ENCODE data around the gene IGFBP1.

IGFBP1 gene

GRCh38 chr7:45886931-45887667 is 1.2 kb upstream of the IGFBP1 start:
- Histone ChIP-seq H3K27me3 (ENCODE audit: low read depth) (peaks cover 10% of the 10 kb centered on the region), H3K4me1 (no peaks in the 10 kb centered on the region)
- no peak for DNase-seq (ENCODE audit: low spot score in 2 of 2)

GRCh38 chr7:45888993-45889366 is 692 bp downstream of the IGFBP1 start:
- no peak for DNase-seq (ENCODE audit: low spot score in 2 of 2)
- no peak overlapping the region for H3K4me3 ChIP-seq
- in situ Hi-C loops (cut with MboI; ENCODE audit: low sequenced_read_pairs) = no loop called here
- no peaks in the 10 kb centered on the region for H3K4me1 ChIP-seq
- peaks cover 10% of the 10 kb centered on the region for H3K27me3 ChIP-seq (ENCODE audit: low read depth)
- no peaks in the 10 kb centered on the region for H3K36me3 ChIP-seq (replicated peaks)
- H3K9me3 ChIP-seq = no peaks in the 10 kb centered on the region

More at GRCh38 chr7:45886931-45887667, 1.2 kb upstream of the IGFBP1 start:
- Histone ChIP-seq H3K9me3 (no peaks in the 10 kb centered on the region), H3K4me3 (no peak overlapping the region), H3K36me3 (replicated peaks) (no peaks in the 10 kb centered on the region)
- in situ Hi-C loops (cut with MboI; ENCODE audit: low sequenced_read_pairs) = no loop called here

GRCh38 chr7:45889367-45890067 is 1.2 kb downstream of the IGFBP1 start:
- no peak overlapping the region for H3K4me3 ChIP-seq
- no peak for DNase-seq (ENCODE audit: low spot score in 2 of 2)

GRCh38 chr7:45890125-45890901 is 2.0 kb downstream of the IGFBP1 start:
- Histone ChIP-seq H3K4me1 (no peaks in the 10 kb centered on the region), H3K27me3 (ENCODE audit: low read depth) (peaks cover 10% of the 10 kb centered on the region), H3K9me3 (no peaks in the 10 kb centered on the region), H3K4me3 (no peak overlapping the region), H3K36me3 (replicated peaks) (no peaks in the 10 kb centered on the region)
- in situ Hi-C loops (cut with MboI; ENCODE audit: low sequenced_read_pairs) = no loop called here
- DNase-seq (ENCODE audit: low spot score in 2 of 2) = no peak

More at GRCh38 chr7:45889367-45890067, 1.2 kb downstream of the IGFBP1 start:
- Histone ChIP-seq H3K27me3 (ENCODE audit: low read depth) (peaks cover 10% of the 10 kb centered on the region), H3K4me1 (no peaks in the 10 kb centered on the region), H3K9me3 (no peaks in the 10 kb centered on the region), H3K36me3 (replicated peaks) (no peaks in the 10 kb centered on the region)
- in situ Hi-C loops (cut with MboI; ENCODE audit: low sequenced_read_pairs) = no loop called here

GRCh38 chr7:45890902-45891461 is 2.7 kb downstream of the IGFBP1 start:
- H3K4me1 ChIP-seq = no peaks in the 10 kb centered on the region
- H3K4me3 ChIP-seq = no peak overlapping the region
- H3K9me3 ChIP-seq = no peaks in the 10 kb centered on the region
- H3K27me3 ChIP-seq (ENCODE audit: low read depth) = peaks cover 10% of the 10 kb centered on the region
- DNase-seq (ENCODE audit: low spot score in 2 of 2) = peak in 1 of 2 experiments; percentile 13
- no peaks in the 10 kb centered on the region for H3K36me3 ChIP-seq (replicated peaks)
- in situ Hi-C loops (cut with MboI; ENCODE audit: low sequenced_read_pairs) = no loop called here

- H3K4me3 ChIP-seq = no peak overlapping the region
- DNase-seq (ENCODE audit: low spot score in 2 of 2) = no peak
- H3K36me3 ChIP-seq (replicated peaks) = no peaks in the 10 kb centered on the region
- H3K4me1 ChIP-seq = no peaks in the 10 kb centered on the region
- in situ Hi-C loops (cut with MboI; ENCODE audit: low sequenced_read_pairs) = no loop called here
- peaks cover 10% of the 10 kb centered on the region for H3K27me3 ChIP-seq (ENCODE audit: low read depth)
- no peaks in the 10 kb centered on the region for H3K9me3 ChIP-seq
Measured at GRCh38 chr7:45891462-45892402, 3.4 kb downstream of the IGFBP1 start.

GRCh38 chr7:45892407-45893035 is 4.2 kb downstream of the IGFBP1 start:
- Histone ChIP-seq H3K4me1 (no peaks in the 10 kb centered on the region), H3K4me3 (no peak overlapping the region), H3K9me3 (no peaks in the 10 kb centered on the region), H3K36me3 (replicated peaks) (no peaks in the 10 kb centered on the region), H3K27me3 (ENCODE audit: low read depth) (peaks cover 10% of the 10 kb centered on the region)
- in situ Hi-C loops (cut with MboI; ENCODE audit: low sequenced_read_pairs) = no loop called here
- no peak for DNase-seq (ENCODE audit: low spot score in 2 of 2)

GRCh38 chr7:45893374-45893995 is 5.2 kb downstream of the IGFBP1 start:
- Histone ChIP-seq H3K4me1 (no peaks in the 10 kb centered on the region), H3K9me3 (no peaks in the 10 kb centered on the region), H3K27me3 (ENCODE audit: low read depth) (peaks cover 7% of the 10 kb centered on the region), H3K4me3 (no peak overlapping the region), H3K36me3 (replicated peaks) (no peaks in the 10 kb centered on the region)
- no peak for DNase-seq (ENCODE audit: low spot score in 2 of 2)
- in situ Hi-C loops (cut with MboI; ENCODE audit: low sequenced_read_pairs) = no loop called here

GRCh38 chr7:45893996-45894664 is 5.8 kb downstream of the IGFBP1 start:
- no peaks in the 10 kb centered on the region for H3K4me1 ChIP-seq
- DNase-seq (ENCODE audit: low spot score in 2 of 2) = no peak
- in situ Hi-C loops (cut with MboI; ENCODE audit: low sequenced_read_pairs) = no loop called here
- no peaks in the 10 kb centered on the region for H3K9me3 ChIP-seq
- H3K36me3 ChIP-seq (replicated peaks) = no peaks in the 10 kb centered on the region
- no peak overlapping the region for H3K4me3 ChIP-seq
- H3K27me3 ChIP-seq (ENCODE audit: low read depth) = peaks cover 4% of the 10 kb centered on the region

- H3K27me3 ChIP-seq (ENCODE audit: low read depth) = peaks cover under 1% of the 10 kb centered on the region; the same call in 1 of the 2 replicates
- in situ Hi-C loops (cut with MboI; ENCODE audit: low sequenced_read_pairs) = no loop called here
Measured at GRCh38 chr7:45894665-45895062, 6.4 kb downstream of the IGFBP1 start.

GRCh38 chr7:45897042-45897690 is 8.9 kb downstream of the IGFBP1 start:
- Histone ChIP-seq H3K27me3 (ENCODE audit: low read depth) (no peaks in the 10 kb centered on the region), H3K36me3 (replicated peaks) (no peaks in the 10 kb centered on the region)

More at GRCh38 chr7:45894665-45895062, 6.4 kb downstream of the IGFBP1 start:
- Histone ChIP-seq H3K9me3 (no peaks in the 10 kb centered on the region), H3K36me3 (replicated peaks) (no peaks in the 10 kb centered on the region), H3K4me1 (no peaks in the 10 kb centered on the region), H3K4me3 (no peak overlapping the region)
- DNase-seq (ENCODE audit: low spot score in 2 of 2) = no peak

More at GRCh38 chr7:45897042-45897690, 8.9 kb downstream of the IGFBP1 start:
- no peaks in the 10 kb centered on the region for H3K4me1 ChIP-seq
- H3K4me3 ChIP-seq = no peak overlapping the region
- in situ Hi-C loops (cut with MboI; ENCODE audit: low sequenced_read_pairs) = no loop called here
- no peaks in the 10 kb centered on the region for H3K9me3 ChIP-seq
- DNase-seq (ENCODE audit: low spot score in 2 of 2) = no peak

Measured in HAP-1 (cell line).